MM.1S (cell line): ENCODE measurements around the gene DACH1.

Experiments used
- EZH2 ChIP-seq: fragments of 300-600 bp; sonication (generic); optimal IDR thresholded peaks from 2 replicates; pipeline ENCODE3; 2017; ENCODE audit warnings: low read depth, mild to moderate bottlenecking, antibody characterized with exemption, low read length, mixed read lengths
- EZH2phosphoT487 ChIP-seq: fragments of 300-600 bp; sonication (generic); IDR thresholded peaks from 2 replicates; pipeline ENCODE4 v1.6.1; 2018; ENCODE audit warnings: antibody characterized with exemption, low read length
- TF ChIP-seq, protein P1 (sequence below): fragments of 300-600 bp; sonication (generic); IDR thresholded peaks from 2 replicates; pipeline ENCODE4 v1.5.1; 2016; ENCODE audit warnings: antibody characterized with exemption, low read length, mixed read lengths

DNA sequence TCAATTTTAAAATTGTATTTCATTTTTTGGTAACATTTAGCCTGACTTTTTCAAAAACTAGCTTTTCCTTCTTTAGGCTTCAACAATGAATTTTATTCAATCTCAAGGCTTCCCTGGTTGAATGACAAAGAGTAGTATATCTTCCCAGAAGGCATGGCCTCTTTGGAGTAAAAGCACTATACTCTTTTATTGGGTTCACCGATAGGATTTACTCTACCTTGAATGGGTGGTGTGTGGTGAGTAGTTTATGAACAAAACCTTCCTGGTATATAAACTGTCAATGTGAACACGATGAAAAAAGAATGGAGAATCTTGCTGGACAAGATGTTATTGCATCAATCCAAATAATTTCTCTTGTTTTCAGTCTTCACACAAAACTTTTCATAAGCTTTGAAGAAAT is 167.7 kb downstream of the DACH1 start:
- TF ChIP-seq, protein P1, sequence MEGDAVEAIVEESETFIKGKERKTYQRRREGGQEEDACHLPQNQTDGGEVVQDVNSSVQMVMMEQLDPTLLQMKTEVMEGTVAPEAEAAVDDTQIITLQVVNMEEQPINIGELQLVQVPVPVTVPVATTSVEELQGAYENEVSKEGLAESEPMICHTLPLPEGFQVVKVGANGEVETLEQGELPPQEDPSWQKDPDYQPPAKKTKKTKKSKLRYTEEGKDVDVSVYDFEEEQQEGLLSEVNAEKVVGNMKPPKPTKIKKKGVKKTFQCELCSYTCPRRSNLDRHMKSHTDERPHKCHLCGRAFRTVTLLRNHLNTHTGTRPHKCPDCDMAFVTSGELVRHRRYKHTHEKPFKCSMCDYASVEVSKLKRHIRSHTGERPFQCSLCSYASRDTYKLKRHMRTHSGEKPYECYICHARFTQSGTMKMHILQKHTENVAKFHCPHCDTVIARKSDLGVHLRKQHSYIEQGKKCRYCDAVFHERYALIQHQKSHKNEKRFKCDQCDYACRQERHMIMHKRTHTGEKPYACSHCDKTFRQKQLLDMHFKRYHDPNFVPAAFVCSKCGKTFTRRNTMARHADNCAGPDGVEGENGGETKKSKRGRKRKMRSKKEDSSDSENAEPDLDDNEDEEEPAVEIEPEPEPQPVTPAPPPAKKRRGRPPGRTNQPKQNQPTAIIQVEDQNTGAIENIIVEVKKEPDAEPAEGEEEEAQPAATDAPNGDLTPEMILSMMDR: no peak
- TF ChIP-seq EZH2 (no peak), EZH2phosphoT487 (no peak)
